Posterior vena cava (tissue), 2 donors: ENCODE data around the gene GHDC. TPM values are rescaled to one million over a fixed set of nuclear protein-coding genes. Genes with fewer than 3 reads are reported as not detected.
"Not testable (repeated sequence)": the region's sequence is repeated elsewhere in the genome, so short reads cannot be mapped to it uniquely, and the experiment has no call there.

Source experiments
- DNase-seq: peaks from one replicate; pipeline ENCODE4 v3.0.0-alpha.2; 2020; ENCODE audit warnings: low spot score
- intact Hi-C, 2 donors: fragments of 100-400 bp; cut with DNase I; formaldehyde crosslinking; loops; one replicate each; pipeline versions ENCODE4 v1.14.1 to v1.14.2; 2022 to 2023
- total RNA-seq, 2 donors: library from RNA; stranded (reverse); fragmentation: NEBNext Ultra II Directional; extraction: Animal tissue kit (Norgen Biotek cat#: 25700); gene quantifications; one replicate each; pipeline ENCODE4 v1.2.1, GENCODE V29; 2021
- donor health status: DM: yes; HTN: yes; CAD: no.
- donor health status: DM: yes; HTN: yes; CAD: no.

Gene GHDC
- total RNA-seq, 2 donors from 2014 or later: 14.5 to 16.6 TPM

- DNase-seq: no peak
- intact Hi-C loops: no loop called here
Observed at GRCh38 chr17:42163696-42164407, 30.4 kb downstream of the GHDC start.

- intact Hi-C loops: no loop called here
- DNase-seq: no peak
Observed at GRCh38 chr17:42163113-42163512, 31.2 kb downstream of the GHDC start.

GRCh38 chr17:42160531-42160910 lies 33.8 kb downstream of the GHDC start:
- intact Hi-C loops: no loop called here
- no peak for DNase-seq

- intact Hi-C loops: no loop called here
- DNase-seq: no peak
Observed at GRCh38 chr17:42159796-42160530, 34.3 kb downstream of the GHDC start.

GRCh38 chr17:42155614-42156045 lies 38.7 kb downstream of the GHDC start:
- no peak for DNase-seq
- intact Hi-C loops: no loop called here

GRCh38 chr17:42153919-42154742 lies 40.2 kb downstream of the GHDC start:
- intact Hi-C loops: no loop called here
- DNase-seq: no peak

GRCh38 chr17:42146911-42147607 lies 47.2 kb downstream of the GHDC start:
- no peak for DNase-seq
- intact Hi-C loops: no loop called here

GRCh38 chr17:42143138-42143537 lies 51.2 kb downstream of the GHDC start:
- intact Hi-C loops, DNase-seq: not testable (repeated sequence)

- intact Hi-C loops: no loop called here
- no peak for DNase-seq
Observed at GRCh38 chr17:42142371-42142896, 51.9 kb downstream of the GHDC start.

GRCh38 chr17:42141382-42141781 lies 52.9 kb downstream of the GHDC start:
- intact Hi-C loops: no loop called here
- no peak for DNase-seq

- intact Hi-C loops, DNase-seq: not testable (repeated sequence)
Observed at GRCh38 chr17:42140690-42141089, 53.6 kb downstream of the GHDC start.

Other genes starting within 250 kb of the GHDC start
- gene CNP, start 227.7 kb downstream of the GHDC start, total RNA-seq: 10 to 100 TPM; 53.6 to 53.9 TPM
- gene DNAJC7, start 177.1 kb downstream of the GHDC start, total RNA-seq: 10 to 100 TPM; 57.0 TPM
- gene NKIRAS2, start 174.4 kb downstream of the GHDC start, total RNA-seq: 10 to 100 TPM; 28.3 TPM
- gene C17orf113, start 143.9 kb downstream of the GHDC start, total RNA-seq: under 1 TPM; 0.33 to 0.93 TPM
- under 1 TPM; 0.19 to 0.23 TPM for gene ZNF385C, start 96.0 kb downstream of the GHDC start, total RNA-seq
- 10 to 100 TPM in 1 of 2 donors, 1 to 10 TPM in 1; 9.9 to 13.0 TPM for gene DHX58, start 81.8 kb downstream of the GHDC start, total RNA-seq
- gene KAT2A, start 73.1 kb downstream of the GHDC start, total RNA-seq: 10 to 100 TPM; 19.1 to 25.1 TPM
- not detected for gene HSPB9, start 71.7 kb downstream of the GHDC start, total RNA-seq
- gene RAB5C, start 39.5 kb downstream of the GHDC start, total RNA-seq: 100 to 1,000 TPM; 116 to 122 TPM
- under 1 TPM; 0.23 to 0.33 TPM for gene KCNH4, start 13.4 kb downstream of the GHDC start, total RNA-seq
- not detected for gene HCRT, start 9.0 kb downstream of the GHDC start, total RNA-seq
- gene STAT5B, start 81.9 kb upstream of the GHDC start, total RNA-seq: 10 to 100 TPM; 88.6 to 96.3 TPM
- gene STAT5A, start 94.0 kb upstream of the GHDC start, total RNA-seq: 10 to 100 TPM; 30.7 to 37.6 TPM
- gene STAT3, start 193.9 kb upstream of the GHDC start, total RNA-seq: 100 to 1,000 TPM; 230 to 241 TPM
- 100 to 1,000 TPM; 733 to 737 TPM for gene CAVIN1, start 228.8 kb upstream of the GHDC start, total RNA-seq